NCI-H2171 treated with DMSO at 0.1 percent for 48 hours (cell line): Measurements from ENCODE around the gene VDAC2.

Experiments used
- DNase-seq: peaks from one replicate; lab custom pipeline; 2025; lab: John Stamatoyannopoulos, UW

The VDAC2 gene

DNA sequence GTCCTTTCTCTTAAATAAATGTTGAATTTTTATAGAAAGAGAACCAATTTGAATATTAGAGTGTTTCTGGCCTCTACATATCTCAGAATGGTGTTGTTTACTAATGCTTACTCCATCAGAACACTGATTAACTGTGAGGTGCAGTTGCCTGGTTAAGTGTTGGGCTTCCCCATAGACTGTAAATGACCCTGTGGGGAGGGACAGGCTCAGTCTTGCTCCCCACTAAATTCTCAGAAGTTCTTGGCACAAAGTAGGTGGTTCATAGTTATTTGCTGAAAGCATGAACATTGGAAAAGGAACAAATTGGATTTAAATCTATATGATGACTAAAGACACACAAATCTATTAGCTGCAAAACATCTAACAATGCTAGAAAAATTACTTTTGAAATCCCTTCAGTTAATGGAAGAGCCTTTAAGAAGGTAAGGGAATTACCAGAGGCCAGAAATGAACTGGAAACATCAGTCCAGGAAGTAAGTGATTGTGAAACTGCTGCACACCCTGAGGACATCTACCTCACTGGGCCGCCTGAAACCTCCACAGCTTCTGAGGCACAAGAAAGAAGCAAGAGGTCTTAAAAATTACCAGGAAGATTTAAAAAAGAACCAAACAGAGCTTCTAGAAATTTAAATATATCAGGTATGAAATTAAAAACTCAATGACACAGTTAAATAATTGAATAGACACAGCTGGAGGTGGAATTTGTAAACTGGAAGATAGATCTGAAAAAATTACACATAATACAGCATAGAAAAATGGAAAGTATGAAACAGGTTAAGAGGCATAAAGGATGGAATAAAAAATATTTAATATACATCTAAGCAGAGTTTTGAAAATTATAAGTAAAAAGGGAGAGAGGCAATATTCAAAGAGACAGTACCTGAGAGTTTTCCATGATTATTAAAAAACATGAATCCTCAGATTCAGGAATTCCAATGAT is 43.0 kb downstream of the VDAC2 start:
- no peak for DNase-seq

- DNase-seq: no peak
These were observed 44.1 kb downstream of the VDAC2 start for GRCh38 chr10:75254739-75255138.

DNA sequence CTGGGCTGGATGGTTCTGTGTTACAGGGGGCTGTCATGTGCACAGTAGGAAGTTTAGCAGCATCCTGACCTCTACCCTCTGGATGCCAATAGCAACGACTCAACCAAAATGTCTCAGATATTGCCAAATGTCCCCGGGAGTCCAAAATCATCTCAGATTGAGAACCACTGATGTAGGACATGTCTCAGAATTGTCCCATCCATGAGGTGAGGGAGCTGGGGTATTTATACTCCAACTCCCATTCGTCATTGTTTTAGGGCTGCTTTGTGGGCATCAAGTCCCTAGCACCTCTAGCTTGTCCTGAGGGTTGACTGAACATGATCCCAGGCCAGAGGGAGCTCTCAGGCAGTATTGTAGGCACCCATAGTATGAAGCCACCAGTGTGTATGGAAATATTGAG is 50.4 kb downstream of the VDAC2 start:
- no peak for DNase-seq

GRCh38 chr10:75261813-75262705 is 51.5 kb downstream of the VDAC2 start:
- peak; percentile 42 for DNase-seq

DNA sequence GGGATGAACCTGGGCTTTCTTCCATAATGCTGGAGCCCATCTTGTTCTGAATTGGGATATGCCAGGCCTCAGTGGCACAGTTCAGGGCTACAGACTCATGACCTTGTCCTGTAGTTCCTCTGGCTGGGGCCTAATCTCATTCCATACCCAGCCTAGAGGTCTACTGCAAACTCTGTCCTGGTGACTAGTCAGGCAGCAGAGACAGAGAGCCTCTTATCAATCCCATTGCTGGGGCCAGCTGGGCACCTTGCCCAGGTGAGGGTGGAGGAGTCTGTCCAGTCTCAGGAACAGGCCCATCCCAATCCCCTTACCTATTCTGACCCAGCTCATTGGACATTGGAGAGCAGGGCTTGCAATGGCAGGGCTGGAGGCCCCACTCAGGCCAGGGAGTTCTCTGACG is 53.2 kb downstream of the VDAC2 start:
- DNase-seq: no peak

DNA sequence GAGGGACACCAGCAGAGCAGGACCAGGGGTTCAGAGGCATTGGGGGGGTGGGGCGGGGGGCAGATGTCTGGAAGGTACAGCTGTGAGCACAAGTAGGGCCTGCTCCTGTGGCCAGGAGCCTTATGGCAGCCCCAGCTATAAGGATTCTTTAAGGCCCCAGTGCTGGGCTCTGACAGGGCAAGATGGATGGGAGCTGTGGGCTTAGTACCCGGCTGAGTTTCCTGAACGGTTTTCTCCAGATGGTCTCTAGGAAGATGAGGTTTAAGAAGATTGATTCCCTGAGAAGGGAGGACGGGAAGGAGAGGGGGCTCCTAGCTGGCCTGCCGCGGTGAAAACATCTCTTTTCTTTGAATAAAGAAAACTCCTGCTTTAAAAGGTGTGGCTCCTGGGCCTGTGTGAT is 55.3 kb downstream of the VDAC2 start:
- no peak for DNase-seq

- DNase-seq: no peak
These were observed 56.3 kb downstream of the VDAC2 start for GRCh38 chr10:75266945-75267344.

- DNase-seq: no peak
These were observed 59.0 kb downstream of the VDAC2 start for GRCh38 chr10:75269605-75270004.

- DNase-seq: no peak
These were observed 61.5 kb downstream of the VDAC2 start for GRCh38 chr10:75272094-75272493.

GRCh38 chr10:75272896-75273295 is 62.3 kb downstream of the VDAC2 start:
- no peak for DNase-seq

- DNase-seq: peak; percentile 3
These were observed 65.7 kb downstream of the VDAC2 start for GRCh38 chr10:75276069-75276872.

DNA sequence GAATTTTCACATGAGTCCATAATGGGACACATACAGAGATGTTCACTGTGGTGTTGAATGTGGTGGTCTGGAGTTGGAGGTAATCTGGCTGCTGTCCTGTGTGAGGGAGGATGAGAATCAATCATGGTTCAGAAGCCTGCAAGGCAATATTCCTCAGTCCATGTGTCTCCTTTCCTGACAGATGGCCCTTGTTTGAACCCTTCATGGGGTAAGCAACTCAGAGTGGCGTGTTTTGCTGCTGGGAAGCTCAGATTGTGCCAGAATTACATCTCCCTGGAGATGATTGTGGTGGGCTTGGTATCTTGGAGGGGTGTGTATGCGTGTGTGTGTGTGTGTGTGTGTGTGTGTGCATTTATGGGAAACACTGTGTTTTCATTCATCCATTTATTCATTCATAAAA is 69.6 kb downstream of the VDAC2 start:
- DNase-seq: no peak
